Transverse colon (tissue), 4 donors: ENCODE data around the gene DENND1A.

Experiments
- CTCF ChIP-seq, 5 experiments: fragments of 200-600 bp in 3 of 5; fragments of 450-650 bp in 2 of 5; sonication (generic) in 3 of 5; IDR thresholded peaks; 1 replicate in 2 of 5; 2 replicates in 3 of 5; pipeline ENCODE4 v1.5.1; 2016 to 2017; ENCODE audit warnings: antibody characterized with exemption in 5 of 5, inconsistent platforms in 3 of 5, mild to moderate bottlenecking in 2 of 5, moderate library complexity in 1 of 5
- EP300 ChIP-seq: sonication (generic); formaldehyde crosslinking; IDR thresholded peaks from one replicate; pipeline ENCODE4 v1.6.1; 2017; ENCODE audit warnings: antibody characterized with exemption, low read depth
- POLR2AphosphoS5 ChIP-seq, 3 donors: sonication (generic); formaldehyde crosslinking; IDR thresholded peaks; one replicate each; pipeline ENCODE4 v1.6.1; 2016; ENCODE audit warnings: antibody characterized with exemption in 3 of 3

GRCh38 chr9:123350590-123351310 is 579.2 kb downstream of the DENND1A start:
- TF ChIP-seq CTCF (IDR thresholded peaks at IDR 0.05): no peak
- no peak for TF ChIP-seq EP300
- no peak for TF ChIP-seq POLR2AphosphoS5 (IDR thresholded peaks at IDR 0.05)
